ENCODE measurements around the gene PRICKLE2. TPM values are rescaled to one million over a fixed set of nuclear protein-coding genes. Genes with fewer than 3 reads are reported as not detected.

The PRICKLE2 gene
- total RNA-seq, 4 donors from 2014 or later, result 3.4 to 29.2 (median 12.6) TPM

DNA sequence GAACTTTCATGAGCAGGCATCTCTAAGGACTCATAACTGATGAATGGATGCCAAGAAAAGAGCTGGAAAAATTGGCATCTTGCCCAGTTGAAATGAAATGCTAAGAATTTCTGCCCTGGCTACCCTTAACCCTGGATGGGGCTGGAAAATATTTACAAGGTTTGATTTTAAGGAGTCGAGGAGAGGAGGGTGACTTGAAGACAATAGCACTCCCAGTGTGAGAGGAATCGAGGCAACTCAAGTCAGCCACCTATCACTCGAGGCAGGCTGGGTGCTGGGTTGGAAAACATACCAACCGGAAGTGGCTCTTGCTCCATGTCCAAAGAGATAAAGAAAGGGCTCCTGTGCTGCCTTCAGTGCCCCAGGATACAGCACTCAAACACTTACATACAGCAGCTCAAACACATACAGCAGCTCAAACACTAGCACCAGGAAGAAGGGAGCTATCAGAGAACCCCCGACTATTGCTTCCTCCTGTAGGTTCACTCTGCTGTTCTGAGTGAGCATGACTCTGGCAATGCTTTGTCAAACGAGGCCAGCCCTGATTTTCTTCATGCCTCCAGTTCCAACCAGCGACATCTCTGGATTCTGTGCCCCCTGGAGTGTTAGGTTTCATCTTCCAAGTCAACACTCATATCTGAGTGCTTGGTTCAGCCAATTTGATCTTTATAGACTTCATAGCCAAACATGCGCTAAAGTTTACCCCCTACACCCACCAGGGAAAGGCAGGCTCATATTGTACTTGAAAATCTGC lies 4.9 kb downstream of the PRICKLE2 start:
- no peak for DNase-seq
- no peak for TF ChIP-seq POLR2A (IDR thresholded peaks at IDR 0.05)
- TF ChIP-seq CTCF (IDR thresholded peaks at IDR 0.05), result no peak
- intact Hi-C loops (cut with DNase I), result no loop called here
- Histone ChIP-seq H3K36me3 (no peaks in the 10 kb centered on the region), H3K4me3 (no peak overlapping the region), H3K4me1 (peaks cover 6 to 98% (median 35%) of the 10 kb centered on the region in 3 donors), H3K27me3 (no peaks in the 10 kb centered on the region), H3K27ac (peak overlapping the region; percentile 35 to 81 (median 56)), H3K9me3 (no peaks in the 10 kb centered on the region)
- 40 to 45% methylated on average over 8 of the region's 8 CpGs for WGBS, 2 donors

DNA sequence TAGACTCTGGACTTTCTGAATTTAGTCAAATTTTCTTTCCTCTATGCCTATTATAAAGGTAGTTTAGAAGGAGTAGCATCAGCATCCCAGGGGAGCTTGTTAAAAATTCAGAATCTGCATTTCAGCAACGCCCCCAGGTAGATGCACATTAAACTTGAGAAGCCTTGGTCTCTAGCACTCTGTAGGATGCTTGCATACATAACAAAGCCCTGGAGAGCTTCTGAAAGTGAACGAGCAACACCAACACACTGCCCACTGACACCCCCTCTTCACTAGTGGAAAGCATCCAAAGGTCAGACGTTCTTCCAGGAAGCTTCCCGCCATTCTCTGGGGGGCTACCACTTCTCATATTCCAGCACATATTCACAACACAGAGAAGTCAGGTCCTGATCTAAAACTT lies 6.5 kb downstream of the PRICKLE2 start:
- peaks cover 6 to 98% (median 43%) of the 10 kb centered on the region in 3 donors for H3K4me1 ChIP-seq
- intact Hi-C loops (cut with DNase I), result no loop called here
- 63 to 72% methylated on average over 4 of the region's 4 CpGs for WGBS, 2 donors
- H3K36me3 ChIP-seq, result no peaks in the 10 kb centered on the region
- H3K4me3 ChIP-seq, result no peak overlapping the region
- peak overlapping the region in 1 of 4 donors; percentile 78 for H3K27ac ChIP-seq
- DNase-seq, result no peak
- H3K27me3 ChIP-seq, result no peaks in the 10 kb centered on the region
- TF ChIP-seq CTCF (IDR thresholded peaks at IDR 0.05) (no peak), POLR2A (IDR thresholded peaks at IDR 0.05) (no peak)
- H3K9me3 ChIP-seq, result no peaks in the 10 kb centered on the region

- Histone ChIP-seq H3K9me3 (no peaks in the 10 kb centered on the region), H3K4me1 (peaks cover 10 to 98% (median 43%) of the 10 kb centered on the region in 3 donors), H3K4me3 (no peak overlapping the region), H3K27ac (no peak overlapping the region), H3K36me3 (no peaks in the 10 kb centered on the region), H3K27me3 (no peaks in the 10 kb centered on the region)
- WGBS, 2 donors, result 87 to 96% methylated on average over 3 of the region's 3 CpGs
- intact Hi-C loops (cut with DNase I), result no loop called here
- TF ChIP-seq CTCF (IDR thresholded peaks at IDR 0.05), result no peak
- no peak for TF ChIP-seq POLR2A (IDR thresholded peaks at IDR 0.05)
- no peak for DNase-seq
Measured at GRCh38 chr3:64218329-64218728, 6.9 kb downstream of the PRICKLE2 start.

DNA sequence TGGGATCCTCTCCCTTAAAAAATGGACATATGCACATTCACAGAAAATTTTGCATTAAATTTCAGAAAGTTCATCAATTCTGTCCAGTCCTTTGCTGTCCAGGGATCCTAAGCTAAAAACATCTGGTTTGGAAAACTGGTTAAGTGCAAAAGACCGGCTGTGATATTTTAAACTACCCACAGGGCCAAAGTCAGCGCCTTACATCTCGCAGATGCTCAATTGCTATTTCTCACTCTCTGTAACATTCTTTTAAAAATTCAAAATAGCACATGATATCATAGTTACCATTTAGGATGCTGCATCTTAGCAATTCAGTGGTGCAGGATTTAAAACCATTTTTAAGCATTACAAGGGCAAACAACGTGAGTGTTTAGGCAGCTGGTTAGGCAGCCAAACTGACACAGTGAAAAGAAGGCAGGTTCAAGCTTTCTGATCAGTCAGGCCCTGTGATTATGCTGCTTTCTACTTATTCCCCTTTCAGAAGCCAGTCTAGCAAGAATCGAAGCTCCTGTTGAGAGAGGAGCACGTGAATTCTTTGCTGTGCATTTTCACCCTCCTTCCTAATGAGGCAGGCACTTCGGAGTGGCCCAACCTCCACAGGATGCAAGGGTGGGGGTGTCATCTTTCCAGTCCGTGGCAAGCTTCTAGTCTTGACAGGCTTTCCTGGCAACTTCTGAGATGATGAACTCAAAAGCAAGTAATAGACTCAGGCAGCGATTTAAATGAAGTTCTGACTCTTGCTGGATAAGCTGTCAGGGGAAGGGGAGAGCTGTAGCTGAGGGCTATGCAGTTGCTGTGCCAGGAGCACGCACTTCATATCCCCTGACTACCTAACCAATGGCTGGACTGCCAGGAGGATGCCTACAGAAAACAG lies 8.8 kb downstream of the PRICKLE2 start:
- Histone ChIP-seq H3K4me3 (peak overlapping the region in 1 of 4 donors; percentile 1), H3K4me1 (peaks cover 10 to 93% (median 42%) of the 10 kb centered on the region in 3 donors), H3K36me3 (no peaks in the 10 kb centered on the region), H3K27ac (peak overlapping the region; percentile 4 to 83 (median 76)), H3K9me3 (no peaks in the 10 kb centered on the region), H3K27me3 (no peaks in the 10 kb centered on the region)
- TF ChIP-seq CTCF (IDR thresholded peaks at IDR 0.05) (no peak), POLR2A (IDR thresholded peaks at IDR 0.05) (no peak)
- intact Hi-C loops (cut with DNase I), result no loop called here
- 42 to 45% methylated on average over 9 of the region's 10 CpGs for WGBS, 2 donors
- DNase-seq, result no peak

- Histone ChIP-seq H3K36me3 (no peaks in the 10 kb centered on the region), H3K4me3 (no peak overlapping the region), H3K4me1 (peaks cover 11 to 93% (median 43%) of the 10 kb centered on the region in 3 donors), H3K27ac (peak overlapping the region in 2 of 4 donors; percentile 81 to 83), H3K9me3 (no peaks in the 10 kb centered on the region), H3K27me3 (no peaks in the 10 kb centered on the region)
- DNase-seq, result no peak
- 77 to 84% methylated on average over 3 of the region's 3 CpGs for WGBS, 2 donors
- intact Hi-C loops (cut with DNase I), result no loop called here
- no peak for TF ChIP-seq CTCF (IDR thresholded peaks at IDR 0.05)
- TF ChIP-seq POLR2A (IDR thresholded peaks at IDR 0.05), result no peak
Measured at GRCh38 chr3:64215559-64215958, 9.7 kb downstream of the PRICKLE2 start.
